ENCODE measurements around the gene PKP3. TPM values are rescaled to one million over a fixed set of nuclear protein-coding genes. Genes with fewer than 3 reads are reported as not detected.
"Not testable (repeated sequence)": the region's sequence is repeated elsewhere in the genome, so short reads cannot be mapped to it uniquely, and the experiment has no call there.

Gene PKP3
- 0.30 TPM for total RNA-seq
- polyA plus RNA-seq: under 1 TPM in 3 of 4 donors, not detected in 1; 0.09 to 0.75 (median 0.27) TPM

- no peak for DNase-seq
- Mint-ChIP-seq H3K27me3 (no peaks in the 10 kb centered on the region), H3K4me3 (peak within 1 kb of the TSS in 1 of 4 donors; percentile 52), H3K4me1 (peaks cover 0 to 4% (median 0%) of the 10 kb centered on the region in 4 donors), H3K27ac (no peak within 1 kb of the TSS), H3K36me3 (no peaks in the 10 kb centered on the region), H3K9me3 (no peaks in the 10 kb centered on the region)
- H3K27ac ChIP-seq (ENCODE audit: insufficient read depth, low read length, poor library complexity, severe bottlenecking): no peak within 1 kb of the TSS
- H3K36me3 ChIP-seq (ENCODE audit: control insufficient read depth, insufficient read depth, low read length): no peaks in the 10 kb centered on the region
- ATAC-seq (ENCODE audit: low read depth in 2 of 2): no peak
- no peak within 1 kb of the TSS for H3K4me3 ChIP-seq (ENCODE audit: low read depth, low read length)
- H3K27me3 ChIP-seq (ENCODE audit: control insufficient read depth, insufficient read depth, low read length): no peaks in the 10 kb centered on the region
- H3K9me3 ChIP-seq (ENCODE audit: control insufficient read depth in 2 of 2, low read length in 2 of 2): no peaks in the 10 kb centered on the region
- H3K4me1 ChIP-seq (ENCODE audit: control insufficient read depth, insufficient read depth, low read length, poor library complexity, severe bottlenecking): peaks cover 14% of the 10 kb centered on the region
Measured at GRCh38 chr11:394034-394857, at the start of gene PKP3. TSS of gene PKP3 (plus strand) at chr11:394209. CDS start at chr11:394293, 84 bp downstream.

GRCh38 chr11:344836-345578 is 49.0 kb upstream of the PKP3 start:
- no peak overlapping the region for H3K27ac ChIP-seq (ENCODE audit: insufficient read depth, low read length, poor library complexity, severe bottlenecking)
- H3K9me3 ChIP-seq (ENCODE audit: control insufficient read depth in 2 of 2, low read length in 2 of 2): no peaks in the 10 kb centered on the region
- H3K4me3 ChIP-seq (ENCODE audit: low read depth, low read length): no peak overlapping the region
- Mint-ChIP-seq H3K27me3 (peaks cover 10% of the 10 kb centered on the region), H3K4me3 (no peak overlapping the region), H3K9me3 (no peaks in the 10 kb centered on the region), H3K4me1 (peaks cover 0 to 10% (median 8%) of the 10 kb centered on the region in 4 donors), H3K36me3 (no peaks in the 10 kb centered on the region), H3K27ac (no peak overlapping the region)
- H3K4me1 ChIP-seq (ENCODE audit: control insufficient read depth, insufficient read depth, low read length, poor library complexity, severe bottlenecking): no peaks in the 10 kb centered on the region
- no peaks in the 10 kb centered on the region for H3K27me3 ChIP-seq (ENCODE audit: control insufficient read depth, insufficient read depth, low read length)
- no peak for ATAC-seq (ENCODE audit: low read depth in 2 of 2)
- H3K36me3 ChIP-seq (ENCODE audit: control insufficient read depth, insufficient read depth, low read length): no peaks in the 10 kb centered on the region
- DNase-seq: no peak

- H3K9me3 Mint-ChIP-seq: no peaks in the 10 kb centered on the region
Measured at GRCh38 chr11:346529-346928, 47.5 kb upstream of the PKP3 start.

GRCh38 chr11:349270-349954 is 44.6 kb upstream of the PKP3 start:
- H3K27me3 ChIP-seq (ENCODE audit: control insufficient read depth, insufficient read depth, low read length); H3K9me3 ChIP-seq (ENCODE audit: control insufficient read depth in 2 of 2, low read length in 2 of 2); H3K36me3 ChIP-seq (ENCODE audit: control insufficient read depth, insufficient read depth, low read length); H3K4me3 Mint-ChIP-seq; H3K27me3 Mint-ChIP-seq; H3K9me3 Mint-ChIP-seq; ATAC-seq (ENCODE audit: low read depth in 2 of 2); H3K27ac Mint-ChIP-seq; H3K36me3 Mint-ChIP-seq; H3K27ac ChIP-seq (ENCODE audit: insufficient read depth, low read length, poor library complexity, severe bottlenecking); DNase-seq; H3K4me1 ChIP-seq (ENCODE audit: control insufficient read depth, insufficient read depth, low read length, poor library complexity, severe bottlenecking); H3K4me3 ChIP-seq (ENCODE audit: low read depth, low read length): not testable (repeated sequence)
- H3K4me1 Mint-ChIP-seq: peaks cover 0 to 38% (median 14%) of the 10 kb centered on the region in 4 donors

More at GRCh38 chr11:346529-346928, 47.5 kb upstream of the PKP3 start:
- H3K27ac ChIP-seq (ENCODE audit: insufficient read depth, low read length, poor library complexity, severe bottlenecking): no peak overlapping the region
- Mint-ChIP-seq H3K4me1 (peaks cover 0 to 20% (median 5%) of the 10 kb centered on the region in 4 donors), H3K27me3 (peaks cover 10% of the 10 kb centered on the region), H3K27ac (no peak overlapping the region), H3K4me3 (no peak overlapping the region), H3K36me3 (no peaks in the 10 kb centered on the region)
- H3K36me3 ChIP-seq (ENCODE audit: control insufficient read depth, insufficient read depth, low read length): no peaks in the 10 kb centered on the region
- no peaks in the 10 kb centered on the region for H3K27me3 ChIP-seq (ENCODE audit: control insufficient read depth, insufficient read depth, low read length)
- no peak for DNase-seq
- no peak for ATAC-seq (ENCODE audit: low read depth in 2 of 2)
- H3K4me3 ChIP-seq (ENCODE audit: low read depth, low read length): no peak overlapping the region
- H3K4me1 ChIP-seq (ENCODE audit: control insufficient read depth, insufficient read depth, low read length, poor library complexity, severe bottlenecking): no peaks in the 10 kb centered on the region
- H3K9me3 ChIP-seq (ENCODE audit: control insufficient read depth in 2 of 2, low read length in 2 of 2): no peaks in the 10 kb centered on the region

GRCh38 chr11:350033-350722 is 43.8 kb upstream of the PKP3 start:
- not testable (repeated sequence) for ATAC-seq (ENCODE audit: low read depth in 2 of 2); H3K4me1 ChIP-seq (ENCODE audit: control insufficient read depth, insufficient read depth, low read length, poor library complexity, severe bottlenecking); H3K36me3 Mint-ChIP-seq; DNase-seq; H3K27me3 Mint-ChIP-seq; H3K4me3 ChIP-seq (ENCODE audit: low read depth, low read length); H3K27ac ChIP-seq (ENCODE audit: insufficient read depth, low read length, poor library complexity, severe bottlenecking); H3K36me3 ChIP-seq (ENCODE audit: control insufficient read depth, insufficient read depth, low read length); H3K9me3 Mint-ChIP-seq; H3K9me3 ChIP-seq (ENCODE audit: control insufficient read depth in 2 of 2, low read length in 2 of 2); H3K27me3 ChIP-seq (ENCODE audit: control insufficient read depth, insufficient read depth, low read length)
- Mint-ChIP-seq H3K4me1 (peaks cover 7 to 46% (median 18%) of the 10 kb centered on the region in 4 donors), H3K27ac (peak overlapping the region in 1 of 3 donors; percentile 26), H3K4me3 (peak overlapping the region in 1 of 4 donors; percentile 61)

- no peak overlapping the region for H3K4me3 ChIP-seq (ENCODE audit: low read depth, low read length)
- H3K9me3 Mint-ChIP-seq: no peaks in the 10 kb centered on the region
- no peak overlapping the region for H3K4me3 Mint-ChIP-seq
- no peaks in the 10 kb centered on the region for H3K36me3 Mint-ChIP-seq
- H3K4me1 Mint-ChIP-seq: peaks cover 7 to 50% (median 19%) of the 10 kb centered on the region in 4 donors
- H3K36me3 ChIP-seq (ENCODE audit: control insufficient read depth, insufficient read depth, low read length): no peaks in the 10 kb centered on the region
- ATAC-seq (ENCODE audit: low read depth in 2 of 2) (no peak), DNase-seq (no peak)
- H3K27me3 Mint-ChIP-seq: peaks cover 6% of the 10 kb centered on the region
- peak overlapping the region in 2 of 3 donors; percentile 26 to 74 for H3K27ac Mint-ChIP-seq
- H3K27ac ChIP-seq (ENCODE audit: insufficient read depth, low read length, poor library complexity, severe bottlenecking): no peak overlapping the region
- H3K4me1 ChIP-seq (ENCODE audit: control insufficient read depth, insufficient read depth, low read length, poor library complexity, severe bottlenecking): peaks cover 8% of the 10 kb centered on the region
- no peaks in the 10 kb centered on the region for H3K27me3 ChIP-seq (ENCODE audit: control insufficient read depth, insufficient read depth, low read length)
- no peaks in the 10 kb centered on the region for H3K9me3 ChIP-seq (ENCODE audit: control insufficient read depth in 2 of 2, low read length in 2 of 2)
Measured at GRCh38 chr11:350723-351255, 43.2 kb upstream of the PKP3 start.

- H3K9me3 Mint-ChIP-seq: no peaks in the 10 kb centered on the region
- Histone ChIP-seq H3K4me3 (ENCODE audit: low read depth, low read length) (no peak overlapping the region), H3K27ac (ENCODE audit: insufficient read depth, low read length, poor library complexity, severe bottlenecking) (no peak overlapping the region), H3K4me1 (ENCODE audit: control insufficient read depth, insufficient read depth, low read length, poor library complexity, severe bottlenecking) (peaks cover 10% of the 10 kb centered on the region), H3K36me3 (ENCODE audit: control insufficient read depth, insufficient read depth, low read length) (no peaks in the 10 kb centered on the region), H3K27me3 (ENCODE audit: control insufficient read depth, insufficient read depth, low read length) (no peaks in the 10 kb centered on the region), H3K9me3 (ENCODE audit: control insufficient read depth in 2 of 2, low read length in 2 of 2) (no peaks in the 10 kb centered on the region)
- H3K4me3 Mint-ChIP-seq: no peak overlapping the region
- H3K27me3 Mint-ChIP-seq: peaks cover 6% of the 10 kb centered on the region
- H3K36me3 Mint-ChIP-seq: no peaks in the 10 kb centered on the region
- H3K4me1 Mint-ChIP-seq: peaks cover 7 to 50% (median 19%) of the 10 kb centered on the region in 4 donors
- ATAC-seq (ENCODE audit: low read depth in 2 of 2): no peak
- DNase-seq: no peak
- H3K27ac Mint-ChIP-seq: peak overlapping the region in 2 of 3 donors; percentile 26 to 80
Measured at GRCh38 chr11:351411-351810, 42.6 kb upstream of the PKP3 start.
